ENCODE data around the gene ADAP1. TPM values are rescaled to one million over a fixed set of nuclear protein-coding genes. Genes with fewer than 3 reads are reported as not detected.

The ADAP1 gene
- total RNA-seq, 1 donor, result 1.3 TPM

DNA sequence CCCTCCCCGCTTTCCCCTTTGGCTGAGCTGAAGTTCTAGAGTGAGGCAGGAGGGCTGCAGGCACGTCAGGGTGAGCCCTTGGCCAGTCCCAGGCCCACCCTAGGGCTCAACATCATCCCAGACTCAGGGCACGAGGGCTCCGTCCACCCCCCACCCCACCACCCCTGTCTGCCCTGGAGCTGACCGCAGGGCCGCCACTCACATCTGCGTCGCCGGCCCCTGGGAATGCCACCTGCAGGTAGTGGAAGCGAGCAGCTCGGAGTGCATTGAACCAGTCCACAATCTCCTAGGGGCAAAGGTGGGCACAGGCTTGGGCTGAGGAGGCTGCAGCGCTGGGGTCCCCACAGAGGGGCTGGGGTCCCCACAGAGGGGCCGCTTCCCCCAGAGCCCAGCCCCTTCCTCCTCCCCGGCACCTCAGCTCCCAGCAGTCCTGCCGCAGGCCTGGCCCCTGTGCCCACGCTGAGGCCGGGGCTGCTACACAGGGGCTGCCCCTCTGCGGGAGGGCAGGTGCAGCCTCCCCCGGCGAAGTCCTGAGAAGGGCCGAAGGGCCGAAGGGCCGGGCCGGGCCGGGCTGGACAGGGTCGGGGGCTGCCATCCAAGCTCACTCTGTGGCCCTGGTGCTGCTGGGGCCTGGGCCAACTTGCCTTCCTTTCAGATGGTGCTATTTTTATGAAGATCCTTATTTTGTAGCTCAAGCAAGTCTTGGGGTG, 54.0 kb downstream of the ADAP1 start:
- TF ChIP-seq CTCF (IDR thresholded peaks at IDR 0.05; ENCODE audit: insufficient read depth, low read depth, low read length), result no peak
- DNase-seq (ENCODE audit: low read depth), result no peak
- H3K4me3 ChIP-seq (ENCODE audit: low read depth, low read length), result no peak overlapping the region

- no peak for TF ChIP-seq CTCF (IDR thresholded peaks at IDR 0.05; ENCODE audit: insufficient read depth, low read depth, low read length)
- no peak overlapping the region for H3K4me3 ChIP-seq (ENCODE audit: low read depth, low read length)
- no peak for DNase-seq (ENCODE audit: low read depth)
These were observed 54.7 kb downstream of the ADAP1 start for GRCh38 chr7:899806-900205.

- no peak for DNase-seq (ENCODE audit: low read depth)
These were observed 55.4 kb downstream of the ADAP1 start for GRCh38 chr7:898855-899681.

GRCh38 chr7:898460-898854, 56.0 kb downstream of the ADAP1 start:
- no peak for TF ChIP-seq CTCF (IDR thresholded peaks at IDR 0.05; ENCODE audit: insufficient read depth, low read depth, low read length)

More at GRCh38 chr7:898855-899681, 55.4 kb downstream of the ADAP1 start:
- TF ChIP-seq CTCF (IDR thresholded peaks at IDR 0.05; ENCODE audit: insufficient read depth, low read depth, low read length), result no peak
- H3K4me3 ChIP-seq (ENCODE audit: low read depth, low read length), result no peak overlapping the region

GRCh38 chr7:897771-898376, 56.6 kb downstream of the ADAP1 start:
- no peak for TF ChIP-seq CTCF (IDR thresholded peaks at IDR 0.05; ENCODE audit: insufficient read depth, low read depth, low read length)
- DNase-seq (ENCODE audit: low read depth), result no peak
- H3K4me3 ChIP-seq (ENCODE audit: low read depth, low read length), result no peak overlapping the region

More at GRCh38 chr7:898460-898854, 56.0 kb downstream of the ADAP1 start:
- H3K4me3 ChIP-seq (ENCODE audit: low read depth, low read length), result no peak overlapping the region
- DNase-seq (ENCODE audit: low read depth), result no peak

DNA sequence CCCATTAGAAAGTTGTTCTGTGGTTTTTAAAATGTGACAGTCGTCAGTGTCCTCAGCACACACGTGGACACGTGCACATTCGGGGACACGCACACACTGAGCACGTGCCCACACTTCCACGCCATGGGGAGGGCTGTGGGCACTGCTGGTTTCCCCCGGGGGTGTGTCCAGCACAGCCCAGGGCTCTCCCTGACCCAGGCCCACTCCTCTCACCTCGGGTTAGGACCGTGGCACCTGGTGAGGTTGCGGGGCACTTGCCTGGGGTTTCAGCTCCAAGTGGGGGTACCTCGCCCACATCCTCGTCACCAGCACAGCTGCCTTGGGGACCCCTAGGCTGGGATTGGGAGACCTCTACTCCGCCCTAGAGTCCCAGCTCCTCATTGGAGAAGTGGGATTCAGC, 57.4 kb downstream of the ADAP1 start:
- no peak for DNase-seq (ENCODE audit: low read depth)
- no peak for TF ChIP-seq CTCF (IDR thresholded peaks at IDR 0.05; ENCODE audit: insufficient read depth, low read depth, low read length)
- H3K4me3 ChIP-seq (ENCODE audit: low read depth, low read length), result no peak overlapping the region

Data from fibroblast of villous mesenchyme (primary cell).